WERI-Rb-1 (cell line): Measurements from ENCODE around the gene DHRS12.

Experiments
- DNase-seq: peaks from one replicate; pipeline ENCODE4 v3.0.0-alpha.2; 2020
- H3K27ac ChIP-seq: fragments of 250-450 bp; sonication (Bioruptor Pico); 2 replicates; pipeline ENCODE4 v1.5.1; 2020; ENCODE audit warnings: mild to moderate bottlenecking, moderate library complexity
- H3K27me3 ChIP-seq: fragments of 250-450 bp; sonication (Bioruptor Pico); 2 replicates; pipeline ENCODE4 v1.5.1; 2021; ENCODE audit warnings: mild to moderate bottlenecking, low read depth, moderate library complexity; ENCODE audit not compliant: insufficient read depth, severe bottlenecking
- H3K36me3 ChIP-seq: fragments of 250-450 bp; sonication (Bioruptor Pico); 2 replicates; pipeline ENCODE4 v1.5.1; 2020; ENCODE audit warnings: mild to moderate bottlenecking, moderate library complexity
- H3K4me3 ChIP-seq: 2 replicates; pipeline ENCODE4 v1.5.1; 2011; ENCODE audit warnings: low read depth, mild to moderate bottlenecking, control low read depth, low read length
- H3K9me3 ChIP-seq: fragments of 250-450 bp; sonication (Bioruptor Pico); 2 replicates; pipeline ENCODE4 v1.5.1; 2021; ENCODE audit warnings: mild to moderate bottlenecking, moderate library complexity; ENCODE audit not compliant: severe bottlenecking
- CTCF ChIP-seq: IDR thresholded peaks from 2 replicates; pipeline ENCODE4 v1.5.1; 2011; ENCODE audit warnings: low read depth, mild to moderate bottlenecking, control low read depth, inconsistent platforms, low read length

Gene DHRS12

GRCh38 chr13:51844862-51845573 is 41.1 kb upstream of the DHRS12 start, which contains the start of gene TMEM272:
TMEM272 (minus strand) TSS chr13:51845177; CDS start chr13:51838530, 6,647 bp downstream.
- TF ChIP-seq CTCF: peak; percentile 74
- DNase-seq: peak; percentile 70
- Histone ChIP-seq H3K9me3 (no peaks in the 10 kb centered on the region), H3K27ac (peak within 1 kb of the TSS; percentile 68), H3K36me3 (no peaks in the 10 kb centered on the region), H3K4me3 (peak within 1 kb of the TSS; percentile 37), H3K27me3 (no peaks in the 10 kb centered on the region)

- Histone ChIP-seq H3K27ac (no peak overlapping the region), H3K4me3 (no peak overlapping the region), H3K36me3 (no peaks in the 10 kb centered on the region), H3K9me3 (no peaks in the 10 kb centered on the region), H3K27me3 (no peaks in the 10 kb centered on the region)
- DNase-seq: no peak
- no peak for TF ChIP-seq CTCF
Observed at GRCh38 chr13:51843529-51843928, 39.6 kb upstream of the DHRS12 start.

GRCh38 chr13:51841732-51842131 is 37.8 kb upstream of the DHRS12 start:
- no peak for DNase-seq
- TF ChIP-seq CTCF: no peak
- Histone ChIP-seq H3K4me3 (no peak overlapping the region), H3K27ac (no peak overlapping the region), H3K27me3 (no peaks in the 10 kb centered on the region), H3K9me3 (no peaks in the 10 kb centered on the region), H3K36me3 (no peaks in the 10 kb centered on the region)

- TF ChIP-seq CTCF: no peak
- no peaks in the 10 kb centered on the region for H3K27me3 ChIP-seq
- no peaks in the 10 kb centered on the region for H3K36me3 ChIP-seq
- H3K9me3 ChIP-seq: no peaks in the 10 kb centered on the region
- H3K27ac ChIP-seq: no peak overlapping the region
- DNase-seq: no peak
- H3K4me3 ChIP-seq: no peak overlapping the region
Observed at GRCh38 chr13:51840917-51841316, 37.0 kb upstream of the DHRS12 start.

- Histone ChIP-seq H3K9me3 (no peaks in the 10 kb centered on the region), H3K27me3 (no peaks in the 10 kb centered on the region), H3K27ac (no peak overlapping the region), H3K4me3 (no peak overlapping the region), H3K36me3 (no peaks in the 10 kb centered on the region)
- no peak for TF ChIP-seq CTCF
- DNase-seq: no peak
Observed at GRCh38 chr13:51839711-51840540, 36.0 kb upstream of the DHRS12 start.
